K562 (cell line): ENCODE data around the gene POT1.

Source experiments
- BRCA1 ChIP-seq, 2 experiments: fragments of 450-650 bp in 1 of 2; sonication (generic) in 1 of 2; formaldehyde crosslinking in 1 of 2; IDR thresholded peaks; 2 replicates each; pipeline versions ENCODE4 v1.5.0 to v1.6.1; 2017 to 2020; ENCODE audit warnings: mild to moderate bottlenecking in 1 of 2, missing genetic modification reagents in 1 of 2
- DACH1 ChIP-seq: fragments of 450-650 bp; IDR thresholded peaks from 2 replicates; pipeline ENCODE4 v1.6.1; 2018; ENCODE audit not compliant: partially characterized antibody
- GTF2F1 ChIP-seq: IDR thresholded peaks from 2 replicates; pipeline ENCODE4 v1.6.1; 2011; ENCODE audit warnings: low read depth, low read length, improper control_type of control experiment
- MTA3 ChIP-seq: fragments of 450-650 bp; formaldehyde crosslinking; IDR thresholded peaks from 2 replicates; pipeline ENCODE4 v1.6.1; 2017; ENCODE audit warnings: mild to moderate bottlenecking, borderline replicate concordance
- NRF1 ChIP-seq, 2 experiments: fragments of 450-650 bp; IDR thresholded peaks in 1 of 2; conservative IDR thresholded peaks in 1 of 2; 2 replicates each; pipeline ENCODE4 v1.6.1; 2014; ENCODE audit warnings: mild to moderate bottlenecking in 2 of 2
- ZBED1 ChIP-seq: IDR thresholded peaks from 2 replicates; pipeline ENCODE4 v1.6.1; 2014

GRCh38 chr7:124810605-124811004 lies 119.0 kb downstream of the POT1 start:
- TF ChIP-seq NRF1 (conservative IDR thresholded peaks at IDR 0.05 in 1 of 2, IDR thresholded peaks at IDR 0.05 in 1 of 2) (no peak), MTA3 (no peak), ZBED1 (no peak), GTF2F1 (no peak), DACH1 (no peak), BRCA1 (IDR thresholded peaks at IDR 0.05) (no peak), BRCA1 (CRISPR knock-in tag; IDR thresholded peaks at IDR 0.05) (no peak)
